ENCODE results near the gene TTC33.

Gene TTC33

DNA sequence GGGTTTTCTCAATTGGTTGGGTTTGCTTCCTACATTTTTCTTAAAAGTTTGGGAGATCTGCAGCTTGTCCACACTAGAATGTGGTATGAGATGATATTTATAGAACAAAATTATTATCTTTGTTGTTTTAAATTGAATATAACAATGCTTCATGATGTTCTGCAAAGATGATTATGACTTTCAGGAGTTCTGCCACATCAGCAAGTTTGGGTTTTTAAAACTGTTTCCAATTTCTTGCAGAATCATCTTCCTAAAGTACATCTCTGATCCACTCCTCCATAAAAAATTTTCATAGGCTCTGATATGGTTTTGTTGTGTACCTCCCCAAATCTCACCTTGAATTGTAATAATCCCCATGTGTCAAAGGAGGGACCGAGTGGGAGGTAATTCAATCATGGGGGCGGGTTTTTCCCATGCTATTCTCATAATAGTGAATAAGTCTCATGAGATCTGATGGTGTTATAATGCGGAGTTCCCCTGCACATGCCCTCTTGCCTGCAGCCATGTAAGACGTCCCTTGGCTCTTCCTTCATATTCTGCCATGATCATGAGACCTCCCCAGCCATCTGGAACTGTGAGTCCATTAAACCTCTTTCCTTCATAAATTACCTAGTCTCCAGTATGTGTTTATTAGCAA lies 195.2 kb downstream of the TTC33 start:
- DNase-seq = no peak

DNA sequence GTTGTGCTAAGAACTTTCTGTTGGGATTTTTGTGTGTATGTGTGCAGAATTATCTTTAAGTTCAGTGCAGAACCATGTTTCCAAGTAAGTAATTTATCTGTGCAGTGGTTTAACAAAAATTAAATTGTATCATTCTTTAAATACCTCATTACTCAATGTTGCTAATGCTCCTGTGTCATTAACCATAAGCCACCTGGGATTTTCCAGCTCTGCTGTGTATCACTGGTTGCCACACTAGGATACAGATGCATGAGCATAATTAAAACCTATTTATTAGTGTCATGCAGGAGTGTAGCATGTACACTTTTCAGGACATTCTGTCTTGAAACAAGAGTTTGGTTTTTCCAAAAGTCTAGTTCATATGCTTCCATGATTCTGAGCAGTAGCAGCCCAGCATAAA lies 196.5 kb downstream of the TTC33 start:
- DNase-seq = no peak

DNA sequence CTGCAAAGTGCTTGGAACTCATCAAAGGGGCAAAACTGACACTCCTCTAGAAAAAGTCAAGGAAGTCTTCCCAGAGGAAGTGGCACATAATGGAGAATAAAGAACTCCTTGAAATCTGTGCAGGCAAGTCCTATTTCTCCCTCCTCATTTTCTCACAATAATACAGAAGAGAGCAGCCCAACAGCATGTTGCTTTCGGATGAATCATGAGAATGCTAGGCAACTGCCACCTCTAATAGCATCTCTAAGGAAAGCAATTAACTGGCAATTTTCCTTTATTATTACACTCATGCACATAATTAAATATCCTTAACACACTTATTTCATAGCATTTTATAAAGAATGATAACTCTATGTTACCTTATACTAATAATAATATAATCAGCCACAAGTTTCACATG lies 198.3 kb downstream of the TTC33 start:
- DNase-seq = no peak

DNA sequence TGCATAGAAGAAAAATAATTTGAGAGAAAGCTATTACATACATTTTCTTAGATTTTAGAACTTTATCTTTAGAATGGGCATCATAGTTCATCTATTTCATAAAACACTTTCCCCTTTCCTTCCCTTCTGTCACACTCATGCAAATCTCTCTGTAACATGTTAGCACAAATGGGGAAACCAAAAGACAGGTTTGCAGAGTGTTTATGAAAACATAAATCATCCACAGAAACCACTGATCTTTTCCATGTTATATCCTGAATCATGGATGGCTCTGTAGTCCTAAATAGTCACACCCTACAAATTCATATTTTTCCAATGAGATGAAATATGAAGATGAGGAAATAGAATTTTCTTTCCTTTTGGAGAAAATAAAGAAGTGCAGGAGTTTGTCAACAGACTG lies 198.9 kb downstream of the TTC33 start:
- DNase-seq = no peak

DNA sequence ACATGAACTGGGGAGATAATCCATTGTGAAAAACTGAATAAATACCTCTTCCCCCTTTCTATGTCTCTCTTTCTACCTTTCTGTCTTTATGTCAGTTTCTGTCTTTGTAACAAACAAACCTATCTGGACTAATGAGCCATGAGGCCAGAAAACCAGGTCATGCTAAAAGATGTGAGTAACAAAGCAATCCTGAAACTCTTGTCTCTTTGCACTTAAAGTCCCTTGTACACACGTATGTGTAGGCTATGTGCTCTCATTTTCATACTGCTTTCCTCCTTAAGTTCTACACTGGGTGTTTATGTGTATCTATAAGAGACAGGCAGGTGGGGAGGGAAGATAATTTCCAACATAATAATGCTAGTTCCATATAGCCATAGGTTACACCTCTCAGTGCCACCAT lies 199.9 kb downstream of the TTC33 start:
- DNase-seq = no peak

DNA sequence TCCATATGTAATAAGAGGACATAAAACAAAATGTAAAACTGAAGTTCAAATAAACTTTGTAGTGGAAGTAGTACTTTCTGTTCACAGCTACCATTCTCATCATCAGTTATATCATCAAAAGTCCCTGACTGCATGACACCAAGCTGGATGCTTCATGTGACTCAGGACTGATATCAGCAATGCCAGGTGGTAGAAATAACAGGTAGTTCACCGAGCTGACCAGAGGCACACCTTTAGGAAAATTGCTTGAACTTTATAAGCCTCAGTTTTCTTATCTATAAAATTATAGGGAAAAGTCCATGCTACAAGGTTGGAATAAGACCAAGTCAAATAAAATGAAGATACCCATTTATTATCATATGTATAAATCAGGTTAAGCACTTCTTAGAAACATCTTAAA lies 200.9 kb downstream of the TTC33 start:
- DNase-seq = no peak

DNA sequence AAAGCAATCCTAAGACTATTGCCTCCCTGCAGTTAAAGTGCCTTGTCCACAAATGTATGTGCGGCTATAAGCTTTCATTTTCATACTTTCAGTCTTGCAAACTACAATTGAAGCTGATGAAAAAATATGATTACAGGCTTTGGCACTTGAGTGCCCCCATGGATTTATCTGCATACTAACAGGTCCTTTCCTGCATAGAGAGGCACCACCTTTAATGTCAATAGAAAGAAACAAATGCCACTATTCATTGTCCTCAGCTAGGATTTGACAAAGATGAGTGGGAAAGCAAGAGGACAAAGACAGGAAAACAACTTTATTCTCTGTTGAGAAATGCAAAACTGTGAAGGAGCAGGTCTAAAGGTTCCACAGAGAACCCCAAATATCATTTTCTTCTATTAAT lies 201.7 kb downstream of the TTC33 start:
- no peak for DNase-seq

DNA sequence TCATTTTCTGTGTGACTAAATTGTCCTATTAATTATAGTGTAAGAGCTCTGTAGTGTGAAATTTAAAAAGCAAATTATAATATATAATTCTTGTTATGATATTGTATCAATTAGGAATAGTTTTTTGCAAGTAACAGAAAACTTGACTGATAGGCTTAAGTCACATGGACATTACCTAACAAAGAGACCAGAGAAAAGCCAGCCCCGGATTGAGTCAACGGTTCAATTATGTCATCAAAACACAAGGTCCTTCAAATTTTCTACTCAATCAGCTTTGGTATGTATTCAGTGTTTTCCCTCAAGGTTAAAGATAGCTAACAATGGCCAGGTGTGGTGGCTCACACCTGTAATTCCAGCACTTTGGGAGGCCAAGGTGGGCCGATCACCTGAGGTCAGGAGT lies 202.8 kb downstream of the TTC33 start:
- DNase-seq = no peak

DNA sequence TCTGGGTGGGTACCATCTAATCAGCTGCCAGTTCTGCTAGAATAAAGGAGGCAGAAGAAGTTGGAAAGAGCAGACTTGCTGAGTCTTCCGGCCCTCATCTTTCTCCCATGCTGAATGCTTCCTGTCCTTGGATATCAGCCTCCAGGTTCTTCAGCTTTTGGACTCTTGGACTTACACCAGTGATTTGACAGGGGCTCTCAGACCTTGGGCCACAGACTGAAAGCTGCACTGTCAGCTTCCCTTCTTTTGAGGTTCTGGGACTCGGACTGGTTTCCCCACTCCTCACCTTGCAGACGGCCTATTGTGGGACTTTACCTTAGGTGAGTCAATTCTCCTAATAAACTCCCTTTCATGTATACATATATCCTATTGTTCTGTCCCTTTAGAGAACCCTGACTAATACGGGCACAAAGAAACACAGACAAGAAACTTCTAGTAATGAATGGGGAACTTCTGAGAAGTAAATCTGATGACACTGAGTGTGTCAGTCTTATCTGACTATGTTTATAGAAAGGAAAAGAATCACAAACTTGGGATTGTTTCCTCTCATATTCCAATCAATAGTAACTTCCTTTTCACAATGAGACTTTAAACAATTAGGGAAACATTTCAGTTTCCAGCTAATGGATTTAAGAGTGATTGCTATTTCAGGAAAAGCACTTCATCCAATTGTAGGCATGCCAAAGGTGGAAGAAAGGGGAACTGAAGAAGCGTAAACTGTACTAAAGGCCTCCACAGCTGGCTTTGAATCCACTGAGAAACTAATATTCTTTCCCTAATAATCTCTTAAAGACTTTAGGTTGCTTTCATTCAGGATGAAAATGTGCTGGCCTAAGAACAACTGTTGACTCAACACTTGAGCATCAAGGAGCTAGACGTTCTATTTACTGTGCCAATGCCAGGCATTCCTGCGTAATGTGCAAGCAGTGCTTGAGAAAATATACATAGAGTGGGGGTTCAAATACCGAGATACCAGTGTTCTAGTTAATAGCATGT lies 204.0 kb downstream of the TTC33 start:
- no peak for DNase-seq

DNA sequence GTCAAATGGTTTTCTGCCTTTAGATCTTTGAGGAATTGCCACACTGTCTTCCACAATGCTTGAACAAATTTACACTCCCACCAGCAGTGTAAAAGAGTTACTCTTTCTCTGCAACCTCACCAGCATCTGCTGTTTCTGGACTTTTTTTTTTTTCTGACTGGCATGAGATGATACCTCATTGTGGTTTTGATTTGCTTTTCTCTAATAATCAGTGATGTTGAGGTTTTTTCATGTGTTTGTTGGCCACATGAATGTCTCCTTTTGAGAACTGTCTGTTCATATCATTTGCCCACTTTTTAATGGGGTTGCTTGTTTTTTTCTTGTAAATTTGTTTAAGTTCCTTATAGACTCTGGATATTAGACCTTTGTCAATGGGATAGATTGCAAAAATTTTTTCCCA lies 205.3 kb downstream of the TTC33 start:
- DNase-seq = no peak

DNA sequence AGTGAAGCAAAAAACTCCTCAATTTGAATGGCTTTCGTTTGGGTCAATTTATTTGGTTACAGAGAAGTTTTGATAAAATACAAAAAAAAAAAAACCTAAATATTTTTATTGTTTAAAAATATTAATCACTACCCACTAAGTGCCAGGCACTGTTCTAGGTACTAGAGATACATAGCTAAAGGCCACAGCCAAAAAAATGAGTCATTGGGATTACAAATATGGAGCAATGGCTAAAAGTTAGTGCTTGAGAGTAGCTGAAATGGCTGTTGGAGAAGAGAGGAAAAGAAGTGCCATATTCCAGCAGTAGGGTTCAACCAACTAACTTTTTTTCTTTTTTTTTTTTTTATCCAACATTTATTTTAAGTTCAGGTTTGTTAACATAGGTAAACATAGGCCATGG lies 206.1 kb downstream of the TTC33 start:
- DNase-seq = no peak

DNA sequence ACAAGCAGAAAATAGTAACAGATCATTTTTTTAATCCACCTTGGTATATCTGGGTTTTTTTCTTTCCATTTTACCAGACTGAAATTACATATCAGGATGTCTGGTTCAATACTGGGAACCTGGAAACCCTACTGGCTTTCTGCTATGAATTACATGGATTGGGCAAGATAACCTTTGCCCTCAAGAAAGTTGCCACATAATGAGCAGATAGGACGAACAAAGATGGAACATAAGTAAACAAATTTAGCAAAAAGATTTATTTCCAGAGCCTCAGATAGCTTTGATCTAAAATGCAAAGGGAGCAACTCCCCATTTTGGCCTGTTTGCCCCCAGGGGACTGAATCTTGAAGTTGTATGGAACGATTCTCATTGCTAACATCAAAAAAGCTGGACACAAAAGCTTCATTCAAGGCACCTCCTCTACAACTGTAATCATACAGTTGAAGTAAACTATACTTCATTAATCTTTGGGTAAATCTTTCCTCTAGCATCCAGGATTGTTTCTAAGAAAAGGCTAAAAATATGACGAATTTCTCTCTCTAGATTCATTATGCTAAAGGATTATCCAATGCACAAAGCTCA lies 207.7 kb downstream of the TTC33 start:
- DNase-seq = no peak

DNA sequence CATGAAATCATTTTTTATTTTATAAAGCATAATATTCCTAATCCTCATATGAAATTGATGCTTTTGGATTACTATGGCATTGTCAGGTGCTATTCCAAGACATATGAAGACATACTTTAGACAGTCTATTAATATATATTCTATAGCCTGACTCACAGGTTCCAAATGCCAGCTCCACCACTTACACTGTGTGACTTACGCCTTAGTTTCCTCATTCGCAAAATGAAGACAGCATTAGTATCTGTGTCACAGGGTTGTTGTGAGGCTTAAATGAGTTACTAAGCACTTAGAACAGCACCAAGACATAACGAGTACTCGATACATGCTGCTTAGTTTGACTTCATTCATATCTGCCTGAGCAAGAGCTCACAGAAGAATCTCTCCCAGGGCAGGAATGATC lies 208.2 kb downstream of the TTC33 start:
- no peak for DNase-seq

DNA sequence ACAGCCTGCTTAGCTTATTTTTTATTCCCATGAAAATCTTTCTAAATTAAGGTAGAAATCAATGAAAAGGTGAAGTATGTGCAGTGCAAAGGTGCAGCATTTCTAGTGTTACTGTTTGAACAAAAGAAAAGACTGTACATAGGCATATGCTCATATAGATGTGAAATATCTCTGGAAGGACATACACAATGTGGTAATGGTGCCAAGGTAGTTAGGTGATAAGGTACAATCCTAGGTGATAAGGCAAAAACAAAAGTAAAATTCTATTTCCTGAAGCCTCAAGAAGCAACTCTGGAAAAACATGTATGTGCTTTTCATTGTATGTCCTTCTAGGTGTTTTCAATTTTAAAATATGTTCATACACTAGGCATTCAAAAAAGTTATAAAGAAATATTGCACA lies 215.5 kb downstream of the TTC33 start:
- no peak for DNase-seq

DNA sequence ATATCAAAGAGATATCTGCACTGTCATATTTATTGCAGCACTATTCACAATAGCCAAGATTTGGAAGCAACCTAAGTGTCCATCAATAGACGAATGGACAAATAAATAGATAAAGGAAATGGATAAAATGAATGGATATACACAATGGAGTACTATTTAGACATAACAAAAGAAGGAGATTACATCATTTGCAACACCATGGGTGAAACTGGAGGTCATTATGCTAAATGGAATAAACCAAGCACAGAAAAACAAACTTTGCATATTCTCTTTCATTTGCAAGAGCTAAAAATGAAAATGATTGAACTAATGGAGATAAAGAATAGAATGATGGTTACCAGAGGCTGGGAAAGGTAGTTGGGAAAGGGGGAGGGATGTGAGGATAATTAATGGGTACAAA lies 231.1 kb downstream of the TTC33 start:
- no peak for DNase-seq

DNA sequence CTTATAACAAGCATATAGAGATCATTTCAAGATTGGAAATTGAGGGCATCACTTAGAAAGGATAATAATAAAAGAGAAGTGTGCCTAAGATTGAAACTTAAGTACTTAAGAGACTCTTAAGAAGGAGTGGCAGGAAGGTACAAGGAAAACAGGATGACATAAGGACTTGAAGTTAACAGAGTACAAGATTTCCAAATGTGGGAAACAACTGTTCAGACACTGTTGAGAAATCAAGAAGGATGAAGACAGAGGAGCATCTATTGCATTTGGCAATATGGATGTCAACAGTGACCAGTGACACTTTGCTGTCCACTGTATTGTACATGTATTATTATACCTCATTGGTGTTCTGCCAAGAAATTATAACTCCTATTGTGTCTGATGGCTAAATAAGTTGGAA lies 233.8 kb downstream of the TTC33 start:
- DNase-seq = no peak

DNA sequence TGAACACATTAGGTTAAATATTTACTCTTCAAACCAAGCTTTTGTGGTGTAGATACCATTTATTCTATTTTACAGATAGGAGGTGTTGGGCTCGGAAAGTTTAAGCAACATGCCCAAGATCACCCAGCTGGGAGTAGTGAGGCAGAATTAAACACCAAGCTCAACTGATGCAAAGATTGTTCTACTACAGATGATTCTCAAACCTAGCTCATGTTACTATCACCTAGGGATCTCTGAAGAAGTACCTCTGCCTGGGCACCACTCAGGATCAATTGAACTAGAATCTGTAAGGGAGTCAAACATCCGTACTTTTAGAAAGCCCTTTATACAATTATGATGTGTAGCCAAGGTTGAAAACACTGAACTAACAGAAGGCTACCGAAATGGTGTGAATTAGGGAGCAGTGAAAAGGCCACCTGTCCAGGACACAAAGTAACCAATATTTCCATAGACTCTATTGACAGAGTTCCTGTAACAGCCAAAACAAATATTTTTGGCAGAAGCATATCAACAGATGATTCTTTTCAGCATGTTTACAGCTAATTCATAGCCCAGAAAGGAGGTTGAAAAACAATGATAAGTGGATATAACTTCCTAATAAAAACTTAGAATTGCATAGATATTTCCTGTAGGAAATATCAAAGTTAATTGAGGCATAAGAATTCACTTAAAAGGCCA lies 234.5 kb downstream of the TTC33 start:
- DNase-seq = no peak

DNA sequence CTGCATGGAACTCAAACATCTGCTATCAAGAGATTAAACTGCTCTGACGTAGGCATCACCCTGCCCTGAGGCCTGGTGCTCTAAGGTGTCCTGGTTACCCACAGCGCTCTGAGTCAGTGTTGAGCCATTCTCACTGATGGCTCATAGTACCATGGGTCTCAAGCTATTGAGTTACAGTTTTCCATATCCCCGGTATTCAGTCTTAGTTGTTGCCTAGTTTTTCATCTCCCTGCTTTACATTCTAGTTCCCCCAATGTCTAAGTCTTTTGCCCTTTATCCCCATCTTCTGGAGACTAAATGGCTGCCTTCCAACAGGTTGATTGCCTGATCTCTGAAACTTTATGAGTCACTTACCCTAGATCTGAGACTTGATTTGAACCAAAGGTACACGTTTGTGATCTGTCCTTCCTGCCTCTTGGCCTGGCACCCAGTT lies 237.3 kb downstream of the TTC33 start:
- no peak for DNase-seq

DNA sequence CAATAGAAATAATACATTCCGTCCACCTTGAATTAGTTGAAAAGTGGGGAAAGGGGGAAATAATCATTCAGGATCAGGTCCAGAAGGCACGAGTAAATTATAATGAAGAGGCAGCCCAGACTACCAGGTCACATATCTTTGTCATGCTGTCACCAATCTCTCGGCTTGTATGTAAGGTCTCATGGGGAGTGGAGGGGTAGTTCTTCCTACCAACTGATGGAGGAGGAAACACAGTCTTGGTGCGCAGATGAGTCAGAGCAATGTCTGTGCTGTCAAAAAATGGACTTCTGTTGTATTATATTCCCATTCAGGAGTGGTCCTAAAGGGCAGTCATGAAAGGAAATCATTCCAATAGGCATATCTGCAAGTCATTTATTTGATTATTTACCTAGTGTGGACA lies 240.3 kb downstream of the TTC33 start:
- no peak for DNase-seq

DNA sequence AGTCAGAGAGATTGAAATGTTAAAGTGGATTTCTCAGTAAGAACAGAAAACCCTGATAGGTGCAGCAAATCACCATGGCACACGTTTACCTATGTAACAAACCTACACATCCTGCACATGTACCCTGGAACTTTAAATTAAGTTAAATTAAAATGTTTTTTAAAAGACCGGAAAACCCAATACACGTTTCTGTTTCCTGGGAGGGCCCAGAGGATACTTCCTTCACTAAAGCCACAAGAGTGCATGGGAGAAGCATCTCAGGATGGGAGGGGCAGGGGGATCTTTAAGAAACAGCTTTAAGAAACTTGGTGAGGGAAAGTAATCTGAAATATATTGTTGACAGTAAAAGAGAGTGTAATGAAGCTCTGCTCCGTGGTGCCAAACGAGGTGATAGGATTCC lies 240.8 kb downstream of the TTC33 start:
- peak; percentile 20 for DNase-seq

DNA sequence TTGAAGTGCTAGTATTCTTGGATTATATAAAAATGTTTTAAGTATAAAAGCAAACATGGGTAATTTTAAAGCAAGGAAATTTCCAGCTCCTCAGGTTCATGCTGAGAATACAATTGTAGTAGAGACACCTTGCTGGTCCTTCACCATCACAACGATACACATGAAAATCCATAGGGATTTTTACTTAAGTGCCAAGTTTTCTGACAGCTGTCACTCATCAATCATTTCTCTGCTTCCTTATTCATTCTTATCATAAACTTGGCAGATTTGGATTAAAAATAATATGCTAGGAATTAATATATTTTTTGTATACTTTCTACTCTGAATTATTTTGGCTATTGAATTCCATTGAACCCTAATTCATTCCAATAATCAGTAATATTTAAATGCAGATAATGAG lies 244.0 kb downstream of the TTC33 start:
- no peak for DNase-seq

DNA sequence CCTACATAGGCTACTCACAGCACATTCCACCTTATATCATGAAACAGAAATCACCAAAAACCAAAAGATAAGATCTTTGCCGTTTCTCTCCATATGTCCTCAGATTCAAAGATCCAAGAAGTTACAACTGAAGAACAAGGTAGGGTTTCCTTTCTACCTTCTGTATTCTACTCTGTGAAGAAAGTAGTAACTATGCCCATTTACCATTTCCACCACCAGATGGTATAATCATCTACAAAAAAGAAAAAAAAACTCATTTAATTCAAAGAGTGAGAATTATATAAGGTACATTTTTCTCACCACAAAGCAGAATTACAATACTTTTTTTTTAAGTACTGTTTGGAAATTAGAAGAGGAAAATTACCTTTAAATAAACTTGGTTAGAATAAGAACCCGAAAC lies 248.7 kb downstream of the TTC33 start:
- DNase-seq = no peak

DNA sequence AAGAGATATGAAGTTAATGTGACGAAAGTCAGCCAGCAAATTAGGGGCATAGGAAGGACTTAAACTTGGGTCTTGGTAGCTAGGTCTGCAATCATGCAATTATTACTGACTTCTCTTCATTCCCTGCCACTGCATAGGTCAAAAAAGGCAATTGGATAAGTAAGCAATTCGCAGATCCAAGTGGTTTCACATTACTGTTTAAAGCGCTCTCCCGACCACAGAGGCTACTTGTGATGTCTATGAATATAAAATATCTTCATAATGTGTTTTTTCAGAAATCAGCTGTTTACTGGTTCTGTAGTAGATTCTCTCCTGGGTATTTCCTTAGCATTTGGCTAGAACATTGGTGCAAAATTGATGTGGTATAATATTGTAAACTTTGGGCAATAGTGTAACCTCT lies 250.7 kb downstream of the TTC33 start:
- no peak for DNase-seq

DNA sequence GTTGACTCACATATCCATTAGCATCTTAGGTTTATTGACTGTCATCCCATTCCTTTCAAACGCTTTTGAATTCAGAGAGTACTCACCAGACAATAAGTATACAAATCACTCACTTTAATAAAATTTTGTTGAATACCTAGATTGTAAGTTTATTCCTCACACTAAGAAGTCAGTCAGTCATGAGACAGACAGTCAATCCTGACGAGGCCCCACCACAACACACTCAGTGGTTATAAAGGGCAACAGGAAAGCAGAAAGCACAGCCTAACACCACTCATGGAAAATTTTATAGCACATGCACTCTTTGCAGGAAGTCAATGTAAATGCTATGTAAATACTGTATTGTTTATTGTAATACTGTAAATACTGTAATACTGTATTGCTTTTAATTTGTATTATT lies 252.3 kb downstream of the TTC33 start:
- DNase-seq = no peak
